GM23338 (cell line): ENCODE results near the gene ZNF483. TPM values are rescaled to one million over a fixed set of nuclear protein-coding genes. Genes with fewer than 3 reads are reported as not detected.

Source experiments
- ATAC-seq: fragments of 200-7000 bp; cut with Tn5 transposase; 3 replicates; pipeline ENCODE4 v1.9.1; 2020
- DNase-seq: peaks from one replicate; pipeline ENCODE4 v3.0.0-alpha.2; 2015; ENCODE audit warnings: low spot score
- H2AFZ ChIP-seq: fragments of 200-600 bp; sonication (generic); 2 replicates; pipeline ENCODE4 v1.8.0; 2016; ENCODE audit warnings: antibody characterized with exemption, mild to moderate bottlenecking, moderate library complexity
- H3F3A ChIP-seq: fragments of 200-600 bp; sonication (generic); replicated peaks from 2 replicates; pipeline ENCODE4 v1.8.0; 2017; ENCODE audit warnings: antibody characterized with exemption, mixed run types, low read depth
- H3K27ac ChIP-seq: fragments of 200-600 bp; sonication (generic); 2 replicates; pipeline ENCODE4 v1.6.1; 2016; ENCODE audit warnings: low read depth
- H3K27me3 ChIP-seq: fragments of 200-600 bp; sonication (generic); 2 replicates; pipeline ENCODE4 v1.8.0; 2016; ENCODE audit warnings: mild to moderate bottlenecking, mixed run types, moderate library complexity; ENCODE audit not compliant: insufficient read depth
- H3K36me3 ChIP-seq: fragments of 200-600 bp; sonication (generic); 2 replicates; pipeline ENCODE4 v1.8.0; 2016; ENCODE audit warnings: mild to moderate bottlenecking; ENCODE audit not compliant: insufficient read depth
- H3K4me1 ChIP-seq: fragments of 200-600 bp; sonication (generic); 2 replicates; pipeline ENCODE4 v1.8.0; 2016; ENCODE audit warnings: mild to moderate bottlenecking, moderate library complexity; ENCODE audit not compliant: insufficient read depth
- H3K4me2 ChIP-seq: fragments of 200-600 bp; sonication (generic); 2 replicates; pipeline ENCODE4 v1.7.1; 2017; ENCODE audit warnings: mixed run types
- H3K4me3 ChIP-seq: fragments of 200-600 bp; sonication (generic); 2 replicates; pipeline ENCODE4 v1.6.1; 2016; ENCODE audit warnings: mixed run types
- H3K79me2 ChIP-seq: fragments of 200-600 bp; sonication (generic); replicated peaks from 2 replicates; pipeline ENCODE4 v1.8.0; 2017; ENCODE audit warnings: mild to moderate bottlenecking; ENCODE audit not compliant: insufficient read depth
- H3K9me2 ChIP-seq: fragments of 200-600 bp; sonication (generic); 2 replicates; pipeline ENCODE4 v1.8.0; 2017; ENCODE audit not compliant: insufficient read depth
- H4K20me1 ChIP-seq: fragments of 200-600 bp; sonication (generic); replicated peaks from 2 replicates; pipeline ENCODE4 v1.8.0; 2017; ENCODE audit warnings: mild to moderate bottlenecking; ENCODE audit not compliant: insufficient read depth
- H3K27ac Mint-ChIP-seq: 2 replicates; pipeline ENCODE4 v1.8.0; 2020; ENCODE audit warnings: inconsistent platforms, mild to moderate bottlenecking, moderate library complexity, mixed read lengths
- H3K27me3 Mint-ChIP-seq: 3 replicates; pipeline ENCODE4 v1.8.0; 2022; ENCODE audit warnings: low read depth, mild to moderate bottlenecking, moderate library complexity, mixed read lengths, inconsistent platforms; ENCODE audit not compliant: insufficient read depth, poor library complexity
- H3K36me3 Mint-ChIP-seq: 3 replicates; pipeline ENCODE4 v1.8.0; 2021; ENCODE audit warnings: low read depth, mild to moderate bottlenecking, inconsistent platforms, moderate library complexity, mixed read lengths
- H3K4me1 Mint-ChIP-seq: 3 replicates; pipeline ENCODE4 v1.8.0; 2020; ENCODE audit warnings: mild to moderate bottlenecking, inconsistent platforms, mixed read lengths
- H3K4me3 Mint-ChIP-seq: 3 replicates; pipeline ENCODE4 v1.8.0; 2021; ENCODE audit warnings: moderate library complexity, mild to moderate bottlenecking, inconsistent platforms, mixed read lengths
- H3K9me3 Mint-ChIP-seq: 3 replicates; pipeline ENCODE4 v1.8.0; 2020; ENCODE audit warnings: moderate library complexity, mild to moderate bottlenecking, inconsistent platforms, mixed read lengths
- CREB1 ChIP-seq: fragments of 250-450 bp; sonication (Bioruptor Pico); IDR thresholded peaks from 2 replicates; pipeline ENCODE4 v1.5.0; 2020; ENCODE audit warnings: low read depth, mild to moderate bottlenecking, moderate library complexity
- EZH2 ChIP-seq: fragments of 200-600 bp; sonication (generic); IDR thresholded peaks from one replicate; pipeline ENCODE4 v1.8.0; 2017; ENCODE audit warnings: antibody characterized with exemption, mild to moderate bottlenecking, low read depth; ENCODE audit not compliant: unreplicated experiment
- EZH2phosphoT487 ChIP-seq: fragments of 200-600 bp; sonication (generic); IDR thresholded peaks from one replicate; pipeline ENCODE4 v1.8.1; 2018; ENCODE audit warnings: antibody characterized with exemption; ENCODE audit not compliant: unreplicated experiment
- NANOG ChIP-seq: IDR thresholded peaks from 2 replicates; pipeline ENCODE4 v1.6.1; 2016; ENCODE audit warnings: antibody characterized with exemption, borderline replicate concordance
- POLR2AphosphoS5 ChIP-seq: IDR thresholded peaks from 2 replicates; pipeline ENCODE4 v1.6.1; 2016; ENCODE audit warnings: antibody characterized with exemption, low read depth
- ZNF114 ChIP-seq: fragments of 250-450 bp; sonication (Bioruptor Pico); IDR thresholded peaks from 2 replicates; pipeline ENCODE4 v1.5.0; 2020; ENCODE audit warnings: mild to moderate bottlenecking, moderate library complexity
- ZNF331 ChIP-seq: fragments of 250-450 bp; sonication (Bioruptor Pico); IDR thresholded peaks from 2 replicates; pipeline ENCODE4 v1.5.0; 2020; ENCODE audit warnings: low read depth, mild to moderate bottlenecking, moderate library complexity
- polyA plus RNA-seq: library from polyadenylated mRNA; unstranded; fragments of >200 nt; fragmentation: Nextera tagmentation; extraction: Ambion mirVana; gene quantifications from 2 replicates; pipeline ENCODE4 v1.2.1, GENCODE V29; 2016
- total RNA-seq: library from RNA; depleted of rRNA; stranded (reverse); fragments of >200 nt; shearing (Covaris generic); gene quantifications from 2 replicates; pipeline ENCODE4 v1.2.3, GENCODE V29; 2014
- TF ChIP-seq, protein P1 (sequence below): fragments of 250-450 bp; sonication (Bioruptor Pico); IDR thresholded peaks from 2 replicates; pipeline ENCODE4 v1.5.0; 2020; ENCODE audit warnings: mild to moderate bottlenecking, moderate library complexity

The ZNF483 gene
- total and polyA plus RNA-seq, 2 experiments from 2014 or later, result 9.7 to 112 TPM

DNA sequence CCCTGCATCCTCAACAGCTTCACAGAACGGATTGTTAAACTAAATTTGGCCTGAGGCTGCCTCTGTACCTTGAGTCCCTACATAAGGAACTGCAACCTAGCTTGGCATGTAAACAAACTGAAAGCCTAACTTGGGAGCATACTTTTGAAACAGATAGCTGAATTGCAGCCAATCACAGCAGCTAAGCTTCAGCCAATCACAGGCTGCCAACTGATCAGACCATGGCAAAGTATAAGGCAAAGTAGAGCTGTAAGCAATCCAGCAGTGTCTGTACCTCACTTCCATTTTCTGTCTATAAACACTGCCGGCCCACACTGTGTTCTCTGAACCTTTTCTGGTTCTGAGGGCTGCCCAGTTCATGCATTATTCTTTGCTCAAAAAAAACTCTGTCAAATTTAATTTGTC is 8.9 kb upstream of the ZNF483 start:
- H3K27me3 ChIP-seq, result no peaks in the 10 kb centered on the region
- no peaks in the 10 kb centered on the region for H4K20me1 ChIP-seq
- DNase-seq, result peak; percentile 52
- peaks cover 3% of the 10 kb centered on the region; the same call in 1 of the 2 replicates for H3K36me3 ChIP-seq
- peaks cover 17% of the 10 kb centered on the region for H3K36me3 Mint-ChIP-seq
- H3K27ac Mint-ChIP-seq, result peak overlapping the region; percentile 31; the same call in 1 of the 2 replicates
- H3K27ac ChIP-seq, result no peak overlapping the region
- TF ChIP-seq, protein P1, sequence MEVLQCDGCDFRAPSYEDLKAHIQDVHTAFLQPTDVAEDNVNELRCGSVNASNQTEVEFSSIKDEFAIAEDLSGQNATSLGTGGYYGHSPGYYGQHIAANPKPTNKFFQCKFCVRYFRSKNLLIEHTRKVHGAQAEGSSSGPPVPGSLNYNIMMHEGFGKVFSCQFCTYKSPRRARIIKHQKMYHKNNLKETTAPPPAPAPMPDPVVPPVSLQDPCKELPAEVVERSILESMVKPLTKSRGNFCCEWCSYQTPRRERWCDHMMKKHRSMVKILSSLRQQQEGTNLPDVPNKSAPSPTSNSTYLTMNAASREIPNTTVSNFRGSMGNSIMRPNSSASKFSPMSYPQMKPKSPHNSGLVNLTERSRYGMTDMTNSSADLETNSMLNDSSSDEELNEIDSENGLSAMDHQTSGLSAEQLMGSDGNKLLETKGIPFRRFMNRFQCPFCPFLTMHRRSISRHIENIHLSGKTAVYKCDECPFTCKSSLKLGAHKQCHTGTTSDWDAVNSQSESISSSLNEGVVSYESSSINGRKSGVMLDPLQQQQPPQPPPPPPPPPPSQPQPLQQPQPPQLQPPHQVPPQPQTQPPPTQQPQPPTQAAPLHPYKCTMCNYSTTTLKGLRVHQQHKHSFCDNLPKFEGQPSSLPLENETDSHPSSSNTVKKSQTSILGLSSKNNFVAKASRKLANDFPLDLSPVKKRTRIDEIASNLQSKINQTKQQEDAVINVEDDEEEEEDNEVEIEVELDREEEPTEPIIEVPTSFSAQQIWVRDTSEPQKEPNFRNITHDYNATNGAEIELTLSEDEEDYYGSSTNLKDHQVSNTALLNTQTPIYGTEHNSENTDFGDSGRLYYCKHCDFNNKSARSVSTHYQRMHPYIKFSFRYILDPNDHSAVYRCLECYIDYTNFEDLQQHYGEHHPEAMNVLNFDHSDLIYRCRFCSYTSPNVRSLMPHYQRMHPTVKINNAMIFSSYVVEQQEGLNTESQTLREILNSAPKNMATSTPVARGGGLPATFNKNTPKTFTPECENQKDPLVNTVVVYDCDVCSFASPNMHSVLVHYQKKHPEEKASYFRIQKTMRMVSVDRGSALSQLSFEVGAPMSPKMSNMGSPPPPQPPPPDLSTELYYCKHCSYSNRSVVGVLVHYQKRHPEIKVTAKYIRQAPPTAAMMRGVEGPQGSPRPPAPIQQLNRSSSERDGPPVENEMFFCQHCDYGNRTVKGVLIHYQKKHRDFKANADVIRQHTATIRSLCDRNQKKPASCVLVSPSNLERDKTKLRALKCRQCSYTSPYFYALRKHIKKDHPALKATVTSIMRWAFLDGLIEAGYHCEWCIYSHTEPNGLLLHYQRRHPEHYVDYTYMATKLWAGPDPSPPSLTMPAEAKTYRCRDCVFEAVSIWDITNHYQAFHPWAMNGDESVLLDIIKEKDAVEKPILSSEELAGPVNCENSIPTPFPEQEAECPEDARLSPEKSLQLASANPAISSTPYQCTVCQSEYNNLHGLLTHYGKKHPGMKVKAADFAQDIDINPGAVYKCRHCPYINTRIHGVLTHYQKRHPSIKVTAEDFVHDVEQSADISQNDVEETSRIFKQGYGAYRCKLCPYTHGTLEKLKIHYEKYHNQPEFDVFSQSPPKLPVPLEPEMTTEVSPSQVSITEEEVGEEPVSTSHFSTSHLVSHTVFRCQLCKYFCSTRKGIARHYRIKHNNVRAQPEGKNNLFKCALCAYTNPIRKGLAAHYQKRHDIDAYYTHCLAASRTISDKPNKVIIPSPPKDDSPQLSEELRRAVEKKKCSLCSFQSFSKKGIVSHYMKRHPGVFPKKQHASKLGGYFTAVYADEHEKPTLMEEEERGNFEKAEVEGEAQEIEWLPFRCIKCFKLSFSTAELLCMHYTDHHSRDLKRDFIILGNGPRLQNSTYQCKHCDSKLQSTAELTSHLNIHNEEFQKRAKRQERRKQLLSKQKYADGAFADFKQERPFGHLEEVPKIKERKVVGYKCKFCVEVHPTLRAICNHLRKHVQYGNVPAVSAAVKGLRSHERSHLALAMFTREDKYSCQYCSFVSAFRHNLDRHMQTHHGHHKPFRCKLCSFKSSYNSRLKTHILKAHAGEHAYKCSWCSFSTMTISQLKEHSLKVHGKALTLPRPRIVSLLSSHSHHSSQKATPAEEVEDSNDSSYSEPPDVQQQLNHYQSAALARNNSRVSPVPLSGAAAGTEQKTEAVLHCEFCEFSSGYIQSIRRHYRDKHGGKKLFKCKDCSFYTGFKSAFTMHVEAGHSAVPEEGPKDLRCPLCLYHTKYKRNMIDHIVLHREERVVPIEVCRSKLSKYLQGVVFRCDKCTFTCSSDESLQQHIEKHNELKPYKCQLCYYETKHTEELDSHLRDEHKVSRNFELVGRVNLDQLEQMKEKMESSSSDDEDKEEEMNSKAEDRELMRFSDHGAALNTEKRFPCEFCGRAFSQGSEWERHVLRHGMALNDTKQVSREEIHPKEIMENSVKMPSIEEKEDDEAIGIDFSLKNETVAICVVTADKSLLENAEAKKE, result no peak
- peak; percentile 55; the same call in 1 of the 2 replicates for TF ChIP-seq POLR2AphosphoS5
- H3K9me3 Mint-ChIP-seq, result peaks cover 23% of the 10 kb centered on the region
- H3K4me1 ChIP-seq, result no peaks in the 10 kb centered on the region
- no peaks in the 10 kb centered on the region for H3F3A ChIP-seq
- H3K9me2 ChIP-seq, result no peaks in the 10 kb centered on the region
- H2AFZ ChIP-seq, result 0 out of 2 replicates have a peak overlapping the region, but pooled peaks have one; percentile 0
- ATAC-seq, result peak; percentile 76
- H3K4me3 Mint-ChIP-seq, result no peak overlapping the region
- no peak overlapping the region for H3K4me3 ChIP-seq
- H3K4me1 Mint-ChIP-seq, result peaks cover 8% of the 10 kb centered on the region; the same call in 2 of the 3 replicates
- H3K79me2 ChIP-seq, result no peaks in the 10 kb centered on the region
- peaks cover 16% of the 10 kb centered on the region for H3K27me3 Mint-ChIP-seq
- H3K4me2 ChIP-seq, result no peak overlapping the region

DNA sequence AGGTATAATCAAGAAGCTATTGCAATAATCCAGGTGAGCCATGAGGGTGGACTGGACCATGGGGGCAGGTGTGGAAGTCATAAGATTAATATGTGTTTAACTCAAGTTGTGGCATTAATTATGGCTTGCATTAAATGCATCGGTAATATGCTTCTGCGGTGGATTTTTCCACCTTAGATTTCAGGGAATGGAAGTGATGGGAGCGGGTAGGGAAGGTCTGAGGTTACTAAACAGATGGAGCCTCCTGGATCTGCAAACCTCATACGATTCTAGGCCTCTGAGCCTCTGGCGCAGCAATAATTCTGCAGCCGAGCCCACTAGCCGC is 286 bp upstream of the ZNF483 start:
- Histone ChIP-seq H3K4me1 (peaks cover 43% of the 10 kb centered on the region), H3F3A (peaks cover 27% of the 10 kb centered on the region), H3K79me2 (peaks cover 33% of the 10 kb centered on the region), H3K4me3 (peak overlapping the region; percentile 83), H2AFZ (peak overlapping the region; percentile 78), H3K9me2 (no peaks in the 10 kb centered on the region), H3K4me2 (peak overlapping the region; percentile 97), H4K20me1 (no peaks in the 10 kb centered on the region), H3K36me3 (peaks cover 10% of the 10 kb centered on the region), H3K27me3 (no peaks in the 10 kb centered on the region), H3K27ac (no peak overlapping the region)
- H3K27ac Mint-ChIP-seq, result no peak overlapping the region
- H3K4me1 Mint-ChIP-seq, result peaks cover 51% of the 10 kb centered on the region
- H3K4me3 Mint-ChIP-seq, result peak overlapping the region; percentile 96
- peaks cover 25% of the 10 kb centered on the region for H3K36me3 Mint-ChIP-seq
- H3K9me3 Mint-ChIP-seq, result no peaks in the 10 kb centered on the region
- DNase-seq, result no peak
- ATAC-seq, result no peak
- peaks cover 9% of the 10 kb centered on the region for H3K27me3 Mint-ChIP-seq
- TF ChIP-seq CREB1 (CRISPR knock-in tag) (no peak), NANOG (no peak), EZH2 (no peak), EZH2phosphoT487 (no peak), ZNF331 (CRISPR knock-in tag) (no peak), ZNF114 (CRISPR knock-in tag) (no peak), POLR2AphosphoS5 (no peak)
